Measurements from ENCODE around the gene FHIT.
A peak's percentile ranks its signal among the peaks of the same experiment; 100 is the strongest.

The FHIT gene

GRCh38 chr3:59800481-59800880 lies 1450.8 kb downstream of the FHIT start:
- DNase-seq (ENCODE audit: low read depth in 3 of 3): no peak

GRCh38 chr3:59798372-59799086 lies 1452.7 kb downstream of the FHIT start:
- DNase-seq (ENCODE audit: low read depth in 3 of 3): no peak

GRCh38 chr3:59797533-59797932 lies 1453.7 kb downstream of the FHIT start:
- DNase-seq (ENCODE audit: low read depth in 3 of 3): no peak

GRCh38 chr3:59796456-59796855 lies 1454.8 kb downstream of the FHIT start:
- DNase-seq (ENCODE audit: low read depth in 3 of 3): no peak

- no peak for DNase-seq (ENCODE audit: low read depth in 3 of 3)
Observed at GRCh38 chr3:59795756-59796155, 1455.5 kb downstream of the FHIT start.

- no peak for DNase-seq (ENCODE audit: low read depth in 3 of 3)
Observed at GRCh38 chr3:59793976-59794375, 1457.3 kb downstream of the FHIT start.

GRCh38 chr3:59791774-59792308 lies 1459.4 kb downstream of the FHIT start:
- DNase-seq (ENCODE audit: low read depth in 3 of 3): no peak

GRCh38 chr3:59790241-59790640 lies 1461.0 kb downstream of the FHIT start:
- no peak for DNase-seq (ENCODE audit: low read depth in 3 of 3)

GRCh38 chr3:59788801-59789200 lies 1462.5 kb downstream of the FHIT start:
- no peak for DNase-seq (ENCODE audit: low read depth in 3 of 3)

GRCh38 chr3:59788133-59788532 lies 1463.1 kb downstream of the FHIT start:
- no peak for DNase-seq (ENCODE audit: low read depth in 3 of 3)

- DNase-seq (ENCODE audit: low read depth in 3 of 3): no peak
Observed at GRCh38 chr3:59786374-59786773, 1464.9 kb downstream of the FHIT start.

GRCh38 chr3:59784164-59784563 lies 1467.1 kb downstream of the FHIT start:
- no peak for DNase-seq (ENCODE audit: low read depth in 3 of 3)

- DNase-seq (ENCODE audit: low read depth in 3 of 3): peak in 2 of 3 experiments; percentile 21 to 30
Observed at GRCh38 chr3:59783468-59783988, 1467.7 kb downstream of the FHIT start.

- DNase-seq (ENCODE audit: low read depth in 3 of 3): no peak
Observed at GRCh38 chr3:59782664-59783063, 1468.6 kb downstream of the FHIT start.

GRCh38 chr3:59780209-59780608 lies 1471.0 kb downstream of the FHIT start:
- no peak for DNase-seq (ENCODE audit: low read depth in 3 of 3)

- DNase-seq (ENCODE audit: low read depth in 3 of 3): no peak
Observed at GRCh38 chr3:59779260-59779659, 1472.0 kb downstream of the FHIT start.

- no peak for DNase-seq (ENCODE audit: low read depth in 3 of 3)
Observed at GRCh38 chr3:59777667-59778077, 1473.6 kb downstream of the FHIT start.

GRCh38 chr3:59777066-59777465 lies 1474.2 kb downstream of the FHIT start:
- DNase-seq (ENCODE audit: low read depth in 3 of 3): no peak

- DNase-seq (ENCODE audit: low read depth in 3 of 3): no peak
Observed at GRCh38 chr3:59775761-59776325, 1475.4 kb downstream of the FHIT start.

- no peak for DNase-seq (ENCODE audit: low read depth in 3 of 3)
Observed at GRCh38 chr3:59775106-59775505, 1476.1 kb downstream of the FHIT start.

GRCh38 chr3:59774634-59775033 lies 1476.6 kb downstream of the FHIT start:
- no peak for DNase-seq (ENCODE audit: low read depth in 3 of 3)

- DNase-seq (ENCODE audit: low read depth in 3 of 3): no peak
Observed at GRCh38 chr3:59774000-59774399, 1477.3 kb downstream of the FHIT start.
